ENCODE data around the gene NLRP6. TPM values are rescaled to one million over a fixed set of nuclear protein-coding genes. Genes with fewer than 3 reads are reported as not detected.
"Not testable (repeated sequence)": the region's sequence is repeated elsewhere in the genome, so short reads cannot be mapped to it uniquely, and the experiment has no call there.

NLRP6 gene
- 1 to 10 TPM; 3.7 to 3.8 TPM for total RNA-seq

GRCh38 chr11:278001-278951 is at the start of gene NLRP6:
NLRP6 (plus strand) TSS chr11:278407; CDS start chr11:278570, 163 bp downstream.
- peak within 1 kb of the TSS; percentile 90 for H3K27ac Mint-ChIP-seq
- peak within 1 kb of the TSS; percentile 89 for H3K4me3 Mint-ChIP-seq
- H3K9me3 Mint-ChIP-seq = peaks cover 16% of the 10 kb centered on the region
- DNase-seq = no peak
- H3K27me3 Mint-ChIP-seq = peaks cover 21% of the 10 kb centered on the region
- H3K36me3 Mint-ChIP-seq = peaks cover 36% of the 10 kb centered on the region
- H3K4me1 Mint-ChIP-seq = peaks cover 35% of the 10 kb centered on the region

- Mint-ChIP-seq H3K27ac (no peak overlapping the region), H3K9me3 (no peaks in the 10 kb centered on the region), H3K4me1 (peaks cover 33% of the 10 kb centered on the region), H3K36me3 (peaks cover 4% of the 10 kb centered on the region), H3K4me3 (no peak overlapping the region), H3K27me3 (no peaks in the 10 kb centered on the region)
- DNase-seq = no peak
Observed at GRCh38 chr11:230431-230830, 47.8 kb upstream of the NLRP6 start.

GRCh38 chr11:232783-233565 is 45.2 kb upstream of the NLRP6 start:
- no peaks in the 10 kb centered on the region for H3K27me3 Mint-ChIP-seq
- H3K4me3 Mint-ChIP-seq = no peak overlapping the region
- H3K9me3 Mint-ChIP-seq = no peaks in the 10 kb centered on the region
- H3K27ac Mint-ChIP-seq = peak overlapping the region; percentile 27
- no peak for DNase-seq
- H3K4me1 Mint-ChIP-seq = peaks cover 27% of the 10 kb centered on the region
- peaks cover 2% of the 10 kb centered on the region for H3K36me3 Mint-ChIP-seq

- Mint-ChIP-seq H3K9me3 (no peaks in the 10 kb centered on the region), H3K4me3 (peak overlapping the region; percentile 87), H3K27me3 (no peaks in the 10 kb centered on the region), H3K4me1 (peaks cover 35% of the 10 kb centered on the region), H3K27ac (peak overlapping the region; percentile 91), H3K36me3 (peaks cover 18% of the 10 kb centered on the region)
- no peak for DNase-seq
Observed at GRCh38 chr11:235180-235579, 43.0 kb upstream of the NLRP6 start.

GRCh38 chr11:235609-235996 is 42.6 kb upstream of the NLRP6 start:
- Mint-ChIP-seq H3K36me3 (peaks cover 19% of the 10 kb centered on the region), H3K4me3 (peak overlapping the region; percentile 87), H3K9me3 (no peaks in the 10 kb centered on the region), H3K27ac (peak overlapping the region; percentile 91), H3K4me1 (peaks cover 37% of the 10 kb centered on the region), H3K27me3 (no peaks in the 10 kb centered on the region)
- DNase-seq = no peak

- Mint-ChIP-seq H3K27me3 (no peaks in the 10 kb centered on the region), H3K36me3 (peaks cover 21% of the 10 kb centered on the region), H3K4me3 (peak within 1 kb of the TSS; percentile 95), H3K27ac (peak within 1 kb of the TSS; percentile 99), H3K4me1 (peaks cover 39% of the 10 kb centered on the region), H3K9me3 (no peaks in the 10 kb centered on the region)
- DNase-seq = peak; percentile 80
Observed at GRCh38 chr11:235997-236773, 42.0 kb upstream of the NLRP6 start, which contains the start of gene SIRT3. SIRT3 (minus strand) TSS chr11:236342; CDS start chr11:236328, 14 bp downstream.

GRCh38 chr11:236774-237767 is 41.1 kb upstream of the NLRP6 start, which contains the start of gene PSMD13:
PSMD13 (plus strand) TSS chr11:236976; CDS start chr11:237050, 74 bp downstream.
- peaks cover 30% of the 10 kb centered on the region for H3K36me3 Mint-ChIP-seq
- no peaks in the 10 kb centered on the region for H3K9me3 Mint-ChIP-seq
- H3K27me3 Mint-ChIP-seq = no peaks in the 10 kb centered on the region

GRCh38 chr11:238346-238745 is 39.9 kb upstream of the NLRP6 start:
- not testable (repeated sequence) for H3K27me3 Mint-ChIP-seq, DNase-seq, H3K9me3 Mint-ChIP-seq
- Mint-ChIP-seq H3K27ac (peak overlapping the region; percentile 99), H3K4me1 (peaks cover 52% of the 10 kb centered on the region), H3K36me3 (peaks cover 37% of the 10 kb centered on the region), H3K4me3 (peak overlapping the region; percentile 95)

More at GRCh38 chr11:236774-237767, 41.1 kb upstream of the NLRP6 start, which contains the start of gene PSMD13:
- Mint-ChIP-seq H3K4me1 (peaks cover 48% of the 10 kb centered on the region), H3K4me3 (peak within 1 kb of the TSS; percentile 95), H3K27ac (peak within 1 kb of the TSS; percentile 99)
- DNase-seq = peak; percentile 95

GRCh38 chr11:240315-240714 is 37.9 kb upstream of the NLRP6 start:
- Mint-ChIP-seq H3K4me3 (no peak overlapping the region), H3K4me1 (peaks cover 39% of the 10 kb centered on the region), H3K9me3 (no peaks in the 10 kb centered on the region), H3K27ac (no peak overlapping the region), H3K36me3 (peaks cover 43% of the 10 kb centered on the region), H3K27me3 (no peaks in the 10 kb centered on the region)
- no peak for DNase-seq

GRCh38 chr11:241634-242033 is 36.6 kb upstream of the NLRP6 start:
- Mint-ChIP-seq H3K9me3 (no peaks in the 10 kb centered on the region), H3K4me3 (no peak overlapping the region), H3K36me3 (peaks cover 51% of the 10 kb centered on the region), H3K4me1 (peaks cover 36% of the 10 kb centered on the region), H3K27me3 (no peaks in the 10 kb centered on the region), H3K27ac (peak overlapping the region; percentile 40)
- no peak for DNase-seq

- H3K4me3 Mint-ChIP-seq = no peak overlapping the region
- no peaks in the 10 kb centered on the region for H3K9me3 Mint-ChIP-seq
- no peaks in the 10 kb centered on the region for H3K27me3 Mint-ChIP-seq
- DNase-seq = no peak
- H3K27ac Mint-ChIP-seq = no peak overlapping the region
- H3K36me3 Mint-ChIP-seq = peaks cover 52% of the 10 kb centered on the region
- peaks cover 31% of the 10 kb centered on the region for H3K4me1 Mint-ChIP-seq
Observed at GRCh38 chr11:244376-244775, 33.8 kb upstream of the NLRP6 start.

- Mint-ChIP-seq H3K27me3 (no peaks in the 10 kb centered on the region), H3K4me3 (no peak overlapping the region), H3K27ac (peak overlapping the region; percentile 32), H3K36me3 (peaks cover 48% of the 10 kb centered on the region), H3K9me3 (no peaks in the 10 kb centered on the region), H3K4me1 (peaks cover 12% of the 10 kb centered on the region)
- no peak for DNase-seq
Observed at GRCh38 chr11:249062-249461, 29.1 kb upstream of the NLRP6 start.

- H3K36me3 Mint-ChIP-seq = peaks cover 42% of the 10 kb centered on the region
Observed at GRCh38 chr11:250274-250673, 27.9 kb upstream of the NLRP6 start.

More at GRCh38 chr11:250274-250673, 27.9 kb upstream of the NLRP6 start:
- Mint-ChIP-seq H3K27me3 (no peaks in the 10 kb centered on the region), H3K4me3 (no peak overlapping the region), H3K4me1 (peaks cover 12% of the 10 kb centered on the region), H3K9me3 (no peaks in the 10 kb centered on the region), H3K27ac (peak overlapping the region; percentile 49)
- no peak for DNase-seq

All from activated naive CD8-positive, alpha-beta T cell treated with anti-CD3 and anti-CD28 coated beads for 36 hours (primary cell).